CD4-positive, CD25-positive, alpha-beta regulatory T cell (primary cell): ENCODE data around the gene HHIPL2. TPM values are rescaled to one million over a fixed set of nuclear protein-coding genes. Genes with fewer than 3 reads are reported as not detected.
"Not testable (repeated sequence)": the region's sequence is repeated elsewhere in the genome, so short reads cannot be mapped to it uniquely, and the experiment has no call there.

Experiments used
- ATAC-seq, 2 donors: fragments of 150-1000 bp; cut with Tn5 transposase; one replicate each; pipeline ENCODE4 v1.10.0; 2021; ENCODE audit warnings: low read depth in 2 of 2, moderate number of reproducible peaks in 2 of 2, moderate library complexity in 1 of 2
- DNase-seq, 3 donors: peaks; one replicate each; pipeline versions ENCODE4 v3.0.0 to v3.0.0-alpha.2; 2012 to 2022; ENCODE audit warnings: mixed read lengths in 1 of 3
- H3K27ac ChIP-seq: one replicate; pipeline ENCODE4 v1.7.0; 2013; ENCODE audit warnings: mild to moderate bottlenecking, low read length; ENCODE audit not compliant: insufficient read depth, poor library complexity, severe bottlenecking
- H3K27me3 ChIP-seq: one replicate; pipeline ENCODE4 v1.7.0; 2013; ENCODE audit warnings: low read length; ENCODE audit not compliant: control insufficient read depth, insufficient read depth
- H3K36me3 ChIP-seq: one replicate; pipeline ENCODE4 v1.7.0; 2013; ENCODE audit warnings: mild to moderate bottlenecking, low read length, moderate library complexity; ENCODE audit not compliant: control insufficient read depth, insufficient read depth
- H3K4me1 ChIP-seq: 2 replicates; pipeline ENCODE4 v1.7.0; 2013; ENCODE audit warnings: mild to moderate bottlenecking, low read length; ENCODE audit not compliant: insufficient read depth, control insufficient read depth, poor library complexity, severe bottlenecking
- H3K4me3 ChIP-seq: one replicate; pipeline ENCODE4 v1.7.0; 2013; ENCODE audit warnings: low read depth, mild to moderate bottlenecking, low read length, moderate library complexity
- H3K9me3 ChIP-seq, 2 experiments: 1 replicate in 1 of 2; 2 replicates in 1 of 2; pipeline ENCODE4 v1.7.0; 2013; ENCODE audit warnings: low read length in 2 of 2, mild to moderate bottlenecking in 1 of 2, moderate library complexity in 1 of 2; ENCODE audit not compliant: control insufficient read depth in 2 of 2
- H3K27ac Mint-ChIP-seq, 3 donors: one replicate each; pipeline ENCODE4 v1.8.0; 2020 to 2022; ENCODE audit warnings: mild to moderate bottlenecking in 3 of 3, mixed read lengths in 3 of 3, moderate library complexity in 2 of 3
- H3K27me3 Mint-ChIP-seq: one replicate; pipeline ENCODE4 v1.8.0; 2022; ENCODE audit warnings: mild to moderate bottlenecking, mixed read lengths
- H3K36me3 Mint-ChIP-seq: one replicate; pipeline ENCODE4 v1.8.0; 2020; ENCODE audit warnings: mixed read lengths
- H3K4me1 Mint-ChIP-seq, 4 donors: one replicate each; pipeline ENCODE4 v1.8.0; 2020 to 2022; ENCODE audit warnings: mixed read lengths in 4 of 4, mild to moderate bottlenecking in 1 of 4
- H3K4me3 Mint-ChIP-seq, 4 donors: one replicate each; pipeline ENCODE4 v1.8.0; 2020 to 2022; ENCODE audit warnings: mild to moderate bottlenecking in 4 of 4, mixed read lengths in 4 of 4, moderate library complexity in 3 of 4
- H3K9me3 Mint-ChIP-seq, 7 donors: one replicate each; pipeline ENCODE4 v1.8.0; 2020 to 2022; ENCODE audit warnings: mixed read lengths in 7 of 7, mild to moderate bottlenecking in 3 of 7, moderate library complexity in 2 of 7
- polyA plus RNA-seq, 4 donors: library from polyadenylated mRNA; unstranded; fragments of 300-500 nt; fragmentation: Illumina TruSeq; gene quantifications; one replicate each; pipeline ENCODE4 v1.2.3, GENCODE V29; 2021
- total RNA-seq: library from RNA; stranded (reverse); gene quantifications from one replicate; pipeline ENCODE4 v1.2.3, GENCODE V29; 2022

HHIPL2 gene
- total and polyA plus RNA-seq, 5 donors from 2014 or later, result not detected

DNA sequence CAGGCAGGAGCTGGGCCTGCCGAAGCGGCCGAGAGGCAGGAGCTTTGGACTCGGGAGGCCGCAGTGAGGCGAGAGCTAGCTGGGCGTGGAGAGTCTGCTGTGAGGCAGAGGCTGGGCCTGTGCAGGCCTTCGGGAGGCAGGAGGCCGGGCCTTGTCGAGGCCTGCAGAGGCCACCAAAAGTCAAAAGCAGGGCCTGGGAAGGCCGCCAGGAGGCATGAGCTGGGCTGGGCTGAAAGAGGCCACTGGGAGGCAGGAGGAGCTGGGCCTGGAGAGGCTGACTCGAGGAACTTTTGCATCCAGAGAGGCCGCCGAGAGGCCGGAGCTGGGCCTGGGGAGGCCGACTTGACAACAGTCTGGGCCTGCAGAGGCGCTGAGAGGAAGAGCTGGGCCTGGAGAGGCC is 74.2 kb downstream of the HHIPL2 start:
- DNase-seq, H3K36me3 Mint-ChIP-seq, H3K27me3 Mint-ChIP-seq, H3K4me3 Mint-ChIP-seq, H3K9me3 Mint-ChIP-seq, H3K4me1 Mint-ChIP-seq, ATAC-seq, H3K36me3 ChIP-seq, H3K27ac Mint-ChIP-seq, H3K4me1 ChIP-seq, H3K4me3 ChIP-seq, H3K9me3 ChIP-seq, H3K27me3 ChIP-seq, H3K27ac ChIP-seq: not testable (repeated sequence)

DNA sequence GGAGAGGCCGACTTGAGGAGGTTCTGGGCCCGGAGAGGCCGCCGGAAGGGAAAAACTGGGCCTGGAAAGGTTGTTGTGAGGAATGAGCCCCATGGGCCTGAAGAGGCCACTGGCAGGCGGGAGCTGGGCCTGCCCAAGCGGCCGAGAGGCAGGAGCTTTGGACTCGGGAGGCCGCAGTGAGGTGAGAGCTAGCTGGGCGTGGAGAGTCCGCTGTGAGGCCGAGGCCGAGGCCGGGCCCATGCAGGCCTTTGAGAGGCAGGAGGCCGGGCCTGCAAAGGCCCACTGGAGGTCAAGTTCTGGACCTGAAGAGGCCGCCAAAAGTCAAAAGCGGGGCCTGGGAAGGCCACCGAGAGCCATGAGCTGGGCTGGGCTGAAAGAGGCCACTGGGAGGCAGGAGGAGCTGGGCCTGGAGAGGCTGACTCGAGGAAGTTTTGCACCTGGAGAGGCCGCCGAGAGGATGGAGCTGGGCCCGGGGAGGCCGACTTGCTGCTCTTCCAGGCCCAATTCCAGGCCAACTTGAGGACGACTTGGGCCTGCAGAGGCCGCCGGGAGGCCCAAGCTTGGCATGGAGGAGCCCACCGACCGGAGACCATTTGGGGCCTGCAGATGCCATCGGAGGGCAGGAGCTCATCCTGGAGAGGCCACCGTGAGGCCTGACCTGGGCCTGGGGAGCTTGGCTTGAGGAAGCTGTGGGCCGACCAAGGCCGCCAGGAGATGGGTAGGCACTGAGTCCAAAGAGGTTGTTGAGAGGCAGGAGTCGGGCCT is 74.9 kb downstream of the HHIPL2 start:
- H3K27ac ChIP-seq, H3K4me1 ChIP-seq, H3K9me3 ChIP-seq, H3K4me3 Mint-ChIP-seq, H3K36me3 ChIP-seq, H3K27me3 ChIP-seq, H3K4me1 Mint-ChIP-seq, DNase-seq, H3K27ac Mint-ChIP-seq, H3K36me3 Mint-ChIP-seq, ATAC-seq, H3K9me3 Mint-ChIP-seq, H3K4me3 ChIP-seq, H3K27me3 Mint-ChIP-seq: not testable (repeated sequence)

Other genes starting within 250 kb of the HHIPL2 start
- 5.9 TPM for gene TAF1A, start 41.8 kb upstream of the HHIPL2 start, total RNA-seq
- gene TAF1A, start 41.8 kb upstream of the HHIPL2 start, polyA plus RNA-seq, result 1 to 10 TPM; 2.8 to 4.6 (median 3.9) TPM
- gene MIA3, start 70.0 kb upstream of the HHIPL2 start, total RNA-seq, result 87.1 TPM
- gene MIA3, start 70.0 kb upstream of the HHIPL2 start, polyA plus RNA-seq, result 10 to 100 TPM; 48.5 to 60.3 (median 54.4) TPM
- gene AIDA, start 164.4 kb upstream of the HHIPL2 start, total RNA-seq, result 54.1 TPM
- gene AIDA, start 164.4 kb upstream of the HHIPL2 start, polyA plus RNA-seq, result 10 to 100 TPM; 35.2 to 44.5 (median 38.6) TPM
- gene BROX, start 164.5 kb upstream of the HHIPL2 start, total RNA-seq, result 72.0 TPM
- 10 to 100 TPM; 20.7 to 24.7 (median 22.5) TPM for gene BROX, start 164.5 kb upstream of the HHIPL2 start, polyA plus RNA-seq
- gene FAM177B, start 189.1 kb upstream of the HHIPL2 start, total RNA-seq, result not detected
- not detected for gene FAM177B, start 189.1 kb upstream of the HHIPL2 start, polyA plus RNA-seq